Subcutaneous abdominal adipose tissue (tissue), 5 donors: ENCODE data around the gene PNLIPRP1.

Source experiments
- H3K27ac ChIP-seq: one replicate; pipeline ENCODE4 v1.7.0; 2013; ENCODE audit warnings: low read depth, mild to moderate bottlenecking, inconsistent platforms, low read length, moderate library complexity
- H3K27me3 ChIP-seq, 5 donors: one replicate each; pipeline ENCODE4 v1.7.0; 2013; ENCODE audit warnings: low read length in 5 of 5, inconsistent platforms in 1 of 5; ENCODE audit not compliant: control insufficient read depth in 5 of 5, insufficient read depth in 4 of 5
- H3K36me3 ChIP-seq, 5 donors: one replicate each; pipeline ENCODE4 v1.7.0; 2013; ENCODE audit warnings: low read length in 5 of 5; ENCODE audit not compliant: control insufficient read depth in 5 of 5, insufficient read depth in 5 of 5
- H3K4me1 ChIP-seq, 5 donors: one replicate each; pipeline ENCODE4 v1.7.0; 2013; ENCODE audit warnings: low read length in 5 of 5, mild to moderate bottlenecking in 3 of 5, moderate library complexity in 1 of 5; ENCODE audit not compliant: control insufficient read depth in 5 of 5, insufficient read depth in 5 of 5
- H3K4me3 ChIP-seq, 5 donors: one replicate each; pipeline ENCODE4 v1.7.0; 2013; ENCODE audit warnings: low read length in 5 of 5, low read depth in 1 of 5
- H3K9ac ChIP-seq, 5 donors: one replicate each; pipeline ENCODE4 v1.7.0; 2013; ENCODE audit warnings: low read length in 5 of 5, mild to moderate bottlenecking in 4 of 5, moderate library complexity in 3 of 5
- H3K9me3 ChIP-seq, 5 donors: one replicate each; pipeline ENCODE4 v1.7.0; 2013; ENCODE audit warnings: low read length in 5 of 5; ENCODE audit not compliant: control insufficient read depth in 5 of 5
- donor health status: healthy.
- donor health status: healthy.
- donor health status: healthy.
- donor health status: healthy.
- donor health status: healthy.

PNLIPRP1 gene

GRCh38 chr10:116648903-116649302 is 58.1 kb downstream of the PNLIPRP1 start:
- no peaks in the 10 kb centered on the region for H3K36me3 ChIP-seq
- no peak overlapping the region for H3K9ac ChIP-seq
- no peak overlapping the region for H3K27ac ChIP-seq
- no peak overlapping the region for H3K4me3 ChIP-seq
- no peaks in the 10 kb centered on the region for H3K4me1 ChIP-seq
- peaks cover 0 to 7% (median 2%) of the 10 kb centered on the region in 5 donors for H3K9me3 ChIP-seq
- H3K27me3 ChIP-seq, result no peaks in the 10 kb centered on the region

GRCh38 chr10:116653885-116654284 is 63.1 kb downstream of the PNLIPRP1 start:
- H3K4me3 ChIP-seq, result no peak overlapping the region
- no peaks in the 10 kb centered on the region for H3K4me1 ChIP-seq
- H3K9me3 ChIP-seq, result peaks cover 0 to 6% (median 2%) of the 10 kb centered on the region in 5 donors
- H3K27ac ChIP-seq, result no peak overlapping the region
- H3K27me3 ChIP-seq, result peaks cover 5 to 8% (median 6%) of the 10 kb centered on the region in 5 donors
- H3K9ac ChIP-seq, result no peak overlapping the region
- no peaks in the 10 kb centered on the region for H3K36me3 ChIP-seq

GRCh38 chr10:116654816-116655215 is 64.1 kb downstream of the PNLIPRP1 start:
- peaks cover 0 to 5% (median 0%) of the 10 kb centered on the region in 5 donors for H3K9me3 ChIP-seq
- no peak overlapping the region for H3K9ac ChIP-seq
- no peak overlapping the region for H3K4me3 ChIP-seq
- no peaks in the 10 kb centered on the region for H3K36me3 ChIP-seq
- H3K27me3 ChIP-seq, result peaks cover 5 to 12% (median 6%) of the 10 kb centered on the region in 5 donors
- no peak overlapping the region for H3K27ac ChIP-seq
- no peaks in the 10 kb centered on the region for H3K4me1 ChIP-seq

- H3K9ac ChIP-seq, result no peak overlapping the region
- no peak overlapping the region for H3K4me3 ChIP-seq
- H3K9me3 ChIP-seq, result no peaks in the 10 kb centered on the region
- no peaks in the 10 kb centered on the region for H3K4me1 ChIP-seq
- no peaks in the 10 kb centered on the region for H3K36me3 ChIP-seq
- H3K27ac ChIP-seq, result no peak overlapping the region
- H3K27me3 ChIP-seq, result peaks cover 5 to 12% (median 6%) of the 10 kb centered on the region in 5 donors
Observed at GRCh38 chr10:116655568-116655967, 64.8 kb downstream of the PNLIPRP1 start.

GRCh38 chr10:116656044-116656443 is 65.3 kb downstream of the PNLIPRP1 start:
- H3K27me3 ChIP-seq, result peaks cover 5 to 12% (median 6%) of the 10 kb centered on the region in 5 donors
- no peak overlapping the region for H3K4me3 ChIP-seq
- H3K9ac ChIP-seq, result no peak overlapping the region
- H3K36me3 ChIP-seq, result no peaks in the 10 kb centered on the region
- no peak overlapping the region for H3K27ac ChIP-seq
- no peaks in the 10 kb centered on the region for H3K4me1 ChIP-seq
- no peaks in the 10 kb centered on the region for H3K9me3 ChIP-seq

GRCh38 chr10:116657863-116658551 is 67.2 kb downstream of the PNLIPRP1 start:
- H3K27me3 ChIP-seq, result peaks cover 5 to 12% (median 6%) of the 10 kb centered on the region in 5 donors
- H3K4me1 ChIP-seq, result no peaks in the 10 kb centered on the region
- no peak overlapping the region for H3K27ac ChIP-seq
- no peaks in the 10 kb centered on the region for H3K36me3 ChIP-seq
- H3K9me3 ChIP-seq, result no peaks in the 10 kb centered on the region
- no peak overlapping the region for H3K4me3 ChIP-seq
- H3K9ac ChIP-seq, result no peak overlapping the region
